Right atrium auricular region (tissue), 2 donors: ENCODE results near the gene DLX5. TPM values are rescaled to one million over a fixed set of nuclear protein-coding genes. Genes with fewer than 3 reads are reported as not detected.

Experiments
- DNase-seq: peaks from one replicate; pipeline ENCODE4 v3.0.0-alpha.2; 2019; ENCODE audit warnings: low spot score
- H3K27ac ChIP-seq, 2 donors: fragments of 200-600 bp; sonication (generic); 1 replicate in 1 of 2; 2 replicates in 1 of 2; pipeline ENCODE4 v1.5.1; 2016 to 2019
- H3K27me3 ChIP-seq, 2 donors: fragments of 200-600 bp; sonication (generic); one replicate each; pipeline versions ENCODE4 v1.5.1 to v1.6.0; 2017 to 2019
- H3K36me3 ChIP-seq: fragments of 200-600 bp; sonication (generic); one replicate; pipeline ENCODE4 v1.5.1; 2016
- H3K4me1 ChIP-seq, 2 donors: fragments of 200-600 bp; sonication (generic); one replicate each; pipeline versions ENCODE4 v1.5.1 to v1.6.0; 2017 to 2019
- H3K4me3 ChIP-seq, 2 donors: fragments of 200-600 bp; sonication (generic); 1 replicate in 1 of 2; 2 replicates in 1 of 2; pipeline ENCODE4 v1.5.1; 2017 to 2019; ENCODE audit warnings: mild to moderate bottlenecking in 1 of 2, moderate library complexity in 1 of 2
- H3K9me3 ChIP-seq, 2 donors: fragments of 200-600 bp; sonication (generic); one replicate each; pipeline ENCODE4 v1.5.1; 2019
- CTCF ChIP-seq, 2 donors: fragments of 200-600 bp; sonication (generic); IDR thresholded peaks; one replicate each; pipeline ENCODE4 v1.5.1; 2019; ENCODE audit warnings: antibody characterized with exemption in 2 of 2
- total RNA-seq, 2 donors: library from RNA; depleted of rRNA; stranded (reverse); fragments of >200 nt; gene quantifications; one replicate each; pipeline ENCODE4 v1.1.0, GENCODE V29; 2016

Gene DLX5
- total RNA-seq, 2 donors from 2014 or later: not detected

GRCh38 chr7:97014145-97014750 lies 10.4 kb downstream of the DLX5 start:
- peaks cover 0 to 14% of the 10 kb centered on the region in 2 donors for H3K4me1 ChIP-seq
- no peak for TF ChIP-seq CTCF (IDR thresholded peaks at IDR 0.05)
- no peak overlapping the region for H3K4me3 ChIP-seq
- no peak overlapping the region for H3K27ac ChIP-seq
- no peaks in the 10 kb centered on the region for H3K36me3 ChIP-seq
- H3K9me3 ChIP-seq: no peaks in the 10 kb centered on the region
- peaks cover 58 to 75% of the 10 kb centered on the region in 2 donors for H3K27me3 ChIP-seq
- DNase-seq: no peak

- H3K27me3 ChIP-seq: peaks cover 53 to 75% of the 10 kb centered on the region in 2 donors
- DNase-seq: no peak
These were observed 10.8 kb downstream of the DLX5 start for GRCh38 chr7:97013845-97014134.

GRCh38 chr7:97013134-97013844 lies 11.3 kb downstream of the DLX5 start:
- Histone ChIP-seq H3K9me3 (no peaks in the 10 kb centered on the region), H3K36me3 (no peaks in the 10 kb centered on the region), H3K27ac (no peak overlapping the region), H3K4me3 (no peak overlapping the region), H3K4me1 (peaks cover 0 to 11% of the 10 kb centered on the region in 2 donors), H3K27me3 (peaks cover 55 to 72% of the 10 kb centered on the region in 2 donors)
- DNase-seq: no peak
- TF ChIP-seq CTCF (IDR thresholded peaks at IDR 0.05): no peak

More at GRCh38 chr7:97013845-97014134, 10.8 kb downstream of the DLX5 start:
- H3K36me3 ChIP-seq: no peaks in the 10 kb centered on the region
- peaks cover 0 to 14% of the 10 kb centered on the region in 2 donors for H3K4me1 ChIP-seq
- no peak for TF ChIP-seq CTCF (IDR thresholded peaks at IDR 0.05)
- no peak overlapping the region for H3K27ac ChIP-seq
- H3K4me3 ChIP-seq: no peak overlapping the region
- H3K9me3 ChIP-seq: no peaks in the 10 kb centered on the region

GRCh38 chr7:97012365-97013133 lies 12.1 kb downstream of the DLX5 start:
- DNase-seq: no peak
- no peak for TF ChIP-seq CTCF (IDR thresholded peaks at IDR 0.05)
- peaks cover 59 to 66% of the 10 kb centered on the region in 2 donors for H3K27me3 ChIP-seq

GRCh38 chr7:97011536-97012364 lies 12.9 kb downstream of the DLX5 start:
- Histone ChIP-seq H3K4me1 (peaks cover 0 to 13% of the 10 kb centered on the region in 2 donors), H3K27me3 (peaks cover 59 to 66% of the 10 kb centered on the region in 2 donors), H3K27ac (no peak overlapping the region), H3K4me3 (no peak overlapping the region), H3K9me3 (no peaks in the 10 kb centered on the region), H3K36me3 (no peaks in the 10 kb centered on the region)
- DNase-seq: no peak
- no peak for TF ChIP-seq CTCF (IDR thresholded peaks at IDR 0.05)

More at GRCh38 chr7:97012365-97013133, 12.1 kb downstream of the DLX5 start:
- peaks cover 0 to 9% of the 10 kb centered on the region in 2 donors for H3K4me1 ChIP-seq
- H3K27ac ChIP-seq: no peak overlapping the region
- no peak overlapping the region for H3K4me3 ChIP-seq
- no peaks in the 10 kb centered on the region for H3K9me3 ChIP-seq
- H3K36me3 ChIP-seq: no peaks in the 10 kb centered on the region
